DOHH2 (cell line): ENCODE data around the gene GREB1.

Experiments used
- H3F3A ChIP-seq: fragments of 200-600 bp; sonication (generic), shearing (Covaris generic); 2 replicates; pipeline ENCODE4 v1.6.0; 2016; ENCODE audit warnings: antibody characterized with exemption, mild to moderate bottlenecking; ENCODE audit not compliant: control insufficient read depth, insufficient read depth
- H3K27ac ChIP-seq: fragments of 200-600 bp; sonication (generic); 2 replicates; pipeline ENCODE4 v1.5.1; 2014; ENCODE audit warnings: low read depth, mild to moderate bottlenecking, low read length, moderate library complexity
- H3K27me3 ChIP-seq: fragments of 200-600 bp; sonication (generic); 2 replicates; pipeline ENCODE4 v1.6.1; 2014; ENCODE audit warnings: mild to moderate bottlenecking, low read length, mixed read lengths; ENCODE audit not compliant: control insufficient read depth
- H3K36me3 ChIP-seq: fragments of 200-600 bp; sonication (generic); 2 replicates; pipeline ENCODE4 v1.6.1; 2014; ENCODE audit warnings: mild to moderate bottlenecking, low read length, moderate library complexity, mixed read lengths; ENCODE audit not compliant: control insufficient read depth
- H3K4me1 ChIP-seq: fragments of 200-600 bp; sonication (generic); 2 replicates; pipeline ENCODE4 v1.6.1; 2014; ENCODE audit warnings: mild to moderate bottlenecking, low read length, mixed read lengths; ENCODE audit not compliant: control insufficient read depth
- H3K4me2 ChIP-seq: fragments of 200-600 bp; sonication (generic); 2 replicates; pipeline ENCODE4 v1.6.0; 2014; ENCODE audit warnings: mild to moderate bottlenecking, low read length, moderate library complexity
- H3K4me3 ChIP-seq: fragments of 200-600 bp; sonication (generic); 2 replicates; pipeline ENCODE4 v1.5.1; 2014; ENCODE audit warnings: mild to moderate bottlenecking, low read length, mixed read lengths
- H3K79me2 ChIP-seq: fragments of 200-600 bp; sonication (generic); 2 replicates; pipeline ENCODE4 v1.6.1; 2014; ENCODE audit warnings: mild to moderate bottlenecking, low read length, mixed read lengths; ENCODE audit not compliant: control insufficient read depth
- H3K9me2 ChIP-seq: fragments of 200-600 bp; sonication (generic); replicated peaks from 2 replicates; pipeline ENCODE4 v1.6.1; 2014; ENCODE audit warnings: mild to moderate bottlenecking, low read length, mixed read lengths; ENCODE audit not compliant: control insufficient read depth
- H3K9me3 ChIP-seq: fragments of 200-600 bp; sonication (generic); 2 replicates; pipeline ENCODE4 v1.6.1; 2014; ENCODE audit warnings: antibody characterized with exemption, low read length, mixed read lengths; ENCODE audit not compliant: control insufficient read depth, insufficient read depth
- H4K20me1 ChIP-seq: fragments of 200-600 bp; sonication (generic); 2 replicates; pipeline ENCODE4 v1.6.0; 2014; ENCODE audit warnings: low read depth, mild to moderate bottlenecking, antibody characterized with exemption, low read length, moderate library complexity; ENCODE audit not compliant: control insufficient read depth, insufficient read depth
- EZH2phosphoT487 ChIP-seq: fragments of 200-600 bp; sonication (generic); IDR thresholded peaks from 2 replicates; pipeline ENCODE4 v1.6.1; 2017; ENCODE audit warnings: borderline replicate concordance, mild to moderate bottlenecking, antibody characterized with exemption, low read length, moderate library complexity, mixed read lengths
- TF ChIP-seq, protein P1 (sequence below): fragments of 200-600 bp; sonication (generic); IDR thresholded peaks from one replicate; pipeline ENCODE4 v1.5.1; 2014; ENCODE audit warnings: antibody characterized with exemption, mild to moderate bottlenecking, low read depth, low read length; ENCODE audit not compliant: poor library complexity, severe bottlenecking

GREB1 gene

GRCh38 chr2:11640132-11640531, 106.3 kb downstream of the GREB1 start:
- Histone ChIP-seq H3K9me2 (no peaks in the 10 kb centered on the region), H3K4me1 (no peaks in the 10 kb centered on the region), H4K20me1 (no peaks in the 10 kb centered on the region), H3K27me3 (no peaks in the 10 kb centered on the region), H3K79me2 (no peaks in the 10 kb centered on the region), H3K36me3 (no peaks in the 10 kb centered on the region), H3K4me2 (no peak overlapping the region), H3K27ac (no peak overlapping the region), H3F3A (no peaks in the 10 kb centered on the region), H3K4me3 (no peak overlapping the region), H3K9me3 (no peaks in the 10 kb centered on the region)
- TF ChIP-seq EZH2phosphoT487: no peak
- TF ChIP-seq, protein P1, sequence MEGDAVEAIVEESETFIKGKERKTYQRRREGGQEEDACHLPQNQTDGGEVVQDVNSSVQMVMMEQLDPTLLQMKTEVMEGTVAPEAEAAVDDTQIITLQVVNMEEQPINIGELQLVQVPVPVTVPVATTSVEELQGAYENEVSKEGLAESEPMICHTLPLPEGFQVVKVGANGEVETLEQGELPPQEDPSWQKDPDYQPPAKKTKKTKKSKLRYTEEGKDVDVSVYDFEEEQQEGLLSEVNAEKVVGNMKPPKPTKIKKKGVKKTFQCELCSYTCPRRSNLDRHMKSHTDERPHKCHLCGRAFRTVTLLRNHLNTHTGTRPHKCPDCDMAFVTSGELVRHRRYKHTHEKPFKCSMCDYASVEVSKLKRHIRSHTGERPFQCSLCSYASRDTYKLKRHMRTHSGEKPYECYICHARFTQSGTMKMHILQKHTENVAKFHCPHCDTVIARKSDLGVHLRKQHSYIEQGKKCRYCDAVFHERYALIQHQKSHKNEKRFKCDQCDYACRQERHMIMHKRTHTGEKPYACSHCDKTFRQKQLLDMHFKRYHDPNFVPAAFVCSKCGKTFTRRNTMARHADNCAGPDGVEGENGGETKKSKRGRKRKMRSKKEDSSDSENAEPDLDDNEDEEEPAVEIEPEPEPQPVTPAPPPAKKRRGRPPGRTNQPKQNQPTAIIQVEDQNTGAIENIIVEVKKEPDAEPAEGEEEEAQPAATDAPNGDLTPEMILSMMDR: no peak

DNA sequence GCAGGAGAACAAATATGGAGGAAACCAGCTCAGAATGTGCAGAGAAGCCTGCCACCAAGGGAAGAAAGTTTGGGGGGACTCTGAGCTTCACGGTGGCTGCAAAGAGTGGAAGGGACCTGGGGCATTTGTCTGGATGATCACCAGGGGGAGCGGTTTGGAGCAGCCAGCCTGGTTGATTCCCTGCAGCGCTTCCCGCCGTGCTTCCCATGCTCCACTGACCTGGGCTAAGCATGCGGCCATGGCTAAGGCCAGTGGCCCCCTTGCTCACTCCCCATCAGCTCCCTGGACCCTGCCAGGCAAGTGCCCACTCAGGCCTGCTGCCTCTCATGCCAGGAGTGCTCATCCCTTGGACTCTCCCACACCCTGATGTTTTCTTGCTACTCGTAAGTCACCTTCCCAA, 109.1 kb downstream of the GREB1 start:
- Histone ChIP-seq H3K27ac (no peak overlapping the region), H3K36me3 (no peaks in the 10 kb centered on the region), H3F3A (no peaks in the 10 kb centered on the region), H3K27me3 (0 out of 2 replicates have a peak, but pooled peaks cover 4% of the 10 kb centered on the region), H3K4me3 (no peak overlapping the region), H3K4me2 (no peak overlapping the region), H3K9me2 (no peaks in the 10 kb centered on the region), H3K9me3 (no peaks in the 10 kb centered on the region; the same call in 1 of the 2 replicates), H4K20me1 (no peaks in the 10 kb centered on the region), H3K4me1 (no peaks in the 10 kb centered on the region), H3K79me2 (no peaks in the 10 kb centered on the region)
- no peak for TF ChIP-seq EZH2phosphoT487
- TF ChIP-seq, protein P1: no peak

DNA sequence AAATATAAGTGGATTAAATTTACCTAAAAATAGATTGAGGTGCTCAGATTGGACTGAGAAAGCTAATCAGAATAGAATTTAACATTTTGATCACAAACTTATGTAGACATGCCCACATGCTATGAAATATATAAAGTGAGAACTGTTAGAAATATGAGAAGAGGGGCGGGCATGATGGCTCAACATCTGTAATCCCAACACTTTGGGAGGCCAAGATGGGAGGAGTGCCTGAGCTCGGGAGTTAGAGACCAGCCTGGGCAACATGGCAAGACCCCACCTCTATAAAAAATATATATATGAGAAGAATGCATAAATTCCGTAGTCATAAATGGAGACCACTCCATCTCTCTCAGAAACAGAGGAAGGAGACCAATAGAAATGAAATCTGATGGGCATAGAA, 110.4 kb downstream of the GREB1 start:
- Histone ChIP-seq H3K4me3 (no peak overlapping the region), H3K9me2 (no peaks in the 10 kb centered on the region), H3K9me3 (no peaks in the 10 kb centered on the region; the same call in 1 of the 2 replicates), H3K4me2 (no peak overlapping the region), H3K27ac (no peak overlapping the region), H4K20me1 (no peaks in the 10 kb centered on the region), H3F3A (no peaks in the 10 kb centered on the region), H3K79me2 (no peaks in the 10 kb centered on the region), H3K4me1 (no peaks in the 10 kb centered on the region), H3K36me3 (no peaks in the 10 kb centered on the region), H3K27me3 (0 out of 2 replicates have a peak, but pooled peaks cover 4% of the 10 kb centered on the region)
- TF ChIP-seq, protein P1: no peak
- no peak for TF ChIP-seq EZH2phosphoT487
